ENCODE results near the gene STARD7. TPM values are rescaled to one million over a fixed set of nuclear protein-coding genes. Genes with fewer than 3 reads are reported as not detected.

The STARD7 gene
- total RNA-seq, 4 donors from 2014 or later = 69.4 to 92.4 (median 76.8) TPM

GRCh38 chr2:96156926-96157648, 51.5 kb downstream of the STARD7 start:
- H3K27ac ChIP-seq = no peak overlapping the region
- H3K9me3 ChIP-seq = no peaks in the 10 kb centered on the region
- no peaks in the 10 kb centered on the region for H3K36me3 ChIP-seq
- 91% methylated on average over 4 of the region's 5 CpGs for WGBS
- peaks cover 3% of the 10 kb centered on the region for H3K27me3 ChIP-seq
- DNase-seq (ENCODE audit: low spot score in 2 of 2) = peak in 1 of 2 donors; percentile 48
- no peak overlapping the region for H3K4me3 ChIP-seq
- TF ChIP-seq EP300 (IDR thresholded peaks at IDR 0.05) = no peak
- TF ChIP-seq CTCF (IDR thresholded peaks at IDR 0.05) = no peak
- TF ChIP-seq POLR2A (IDR thresholded peaks at IDR 0.05) = no peak
- no peak for TF ChIP-seq POLR2AphosphoS5 (IDR thresholded peaks at IDR 0.05)
- no peaks in the 10 kb centered on the region for H3K4me1 ChIP-seq

GRCh38 chr2:96156011-96156820, 52.4 kb downstream of the STARD7 start:
- peak in 1 of 2 donors; percentile 45 for DNase-seq (ENCODE audit: low spot score in 2 of 2)
- Histone ChIP-seq H3K27me3 (peaks cover 3% of the 10 kb centered on the region), H3K27ac (no peak overlapping the region), H3K4me1 (no peaks in the 10 kb centered on the region), H3K9me3 (no peaks in the 10 kb centered on the region), H3K4me3 (no peak overlapping the region), H3K36me3 (no peaks in the 10 kb centered on the region)
- WGBS = 79% methylated on average over 10 of the region's 10 CpGs
- TF ChIP-seq POLR2A (IDR thresholded peaks at IDR 0.05) = no peak
- TF ChIP-seq EP300 (IDR thresholded peaks at IDR 0.05) = no peak
- TF ChIP-seq POLR2AphosphoS5 (IDR thresholded peaks at IDR 0.05) = no peak
- no peak for TF ChIP-seq CTCF (IDR thresholded peaks at IDR 0.05)

GRCh38 chr2:96154506-96155380, 53.9 kb downstream of the STARD7 start:
- Histone ChIP-seq H3K4me3 (no peak overlapping the region), H3K4me1 (no peaks in the 10 kb centered on the region), H3K36me3 (no peaks in the 10 kb centered on the region), H3K9me3 (no peaks in the 10 kb centered on the region), H3K27ac (no peak overlapping the region), H3K27me3 (peaks cover 3% of the 10 kb centered on the region)
- 88% methylated on average over 10 of the region's 16 CpGs for WGBS
- TF ChIP-seq EP300 (IDR thresholded peaks at IDR 0.05) (no peak), POLR2A (IDR thresholded peaks at IDR 0.05) (no peak), POLR2AphosphoS5 (IDR thresholded peaks at IDR 0.05) (no peak), CTCF (IDR thresholded peaks at IDR 0.05) (no peak)
- DNase-seq (ENCODE audit: low spot score in 2 of 2) = peak in 1 of 2 donors; percentile 55

- TF ChIP-seq CTCF (IDR thresholded peaks at IDR 0.05) = no peak
- no peak for TF ChIP-seq EP300 (IDR thresholded peaks at IDR 0.05)
- no peak for TF ChIP-seq POLR2A (IDR thresholded peaks at IDR 0.05)
- no peak for TF ChIP-seq POLR2AphosphoS5 (IDR thresholded peaks at IDR 0.05)
- Histone ChIP-seq H3K9me3 (no peaks in the 10 kb centered on the region), H3K27ac (no peak overlapping the region), H3K27me3 (peaks cover 3% of the 10 kb centered on the region), H3K4me1 (peaks cover 1% of the 10 kb centered on the region), H3K36me3 (no peaks in the 10 kb centered on the region), H3K4me3 (no peak overlapping the region)
- DNase-seq (ENCODE audit: low spot score in 2 of 2) = peak in 1 of 2 donors; percentile 58
- WGBS = 79% methylated on average over 4 of the region's 7 CpGs
Measured at GRCh38 chr2:96153991-96154431, 54.6 kb downstream of the STARD7 start.
